DOHH2 (cell line): ENCODE results near the gene POU6F1.
A peak's percentile ranks its signal among the peaks of the same experiment; 100 is the strongest.

Experiments
- H3F3A ChIP-seq: fragments of 200-600 bp; sonication (generic), shearing (Covaris generic); 2 replicates; pipeline ENCODE4 v1.6.0; 2016; ENCODE audit warnings: antibody characterized with exemption, mild to moderate bottlenecking; ENCODE audit not compliant: control insufficient read depth, insufficient read depth
- H3K27ac ChIP-seq: fragments of 200-600 bp; sonication (generic); 2 replicates; pipeline ENCODE4 v1.5.1; 2014; ENCODE audit warnings: low read depth, mild to moderate bottlenecking, low read length, moderate library complexity
- H3K27me3 ChIP-seq: fragments of 200-600 bp; sonication (generic); 2 replicates; pipeline ENCODE4 v1.6.1; 2014; ENCODE audit warnings: mild to moderate bottlenecking, low read length, mixed read lengths; ENCODE audit not compliant: control insufficient read depth
- H3K36me3 ChIP-seq: fragments of 200-600 bp; sonication (generic); 2 replicates; pipeline ENCODE4 v1.6.1; 2014; ENCODE audit warnings: mild to moderate bottlenecking, low read length, moderate library complexity, mixed read lengths; ENCODE audit not compliant: control insufficient read depth
- H3K4me1 ChIP-seq: fragments of 200-600 bp; sonication (generic); 2 replicates; pipeline ENCODE4 v1.6.1; 2014; ENCODE audit warnings: mild to moderate bottlenecking, low read length, mixed read lengths; ENCODE audit not compliant: control insufficient read depth
- H3K4me2 ChIP-seq: fragments of 200-600 bp; sonication (generic); 2 replicates; pipeline ENCODE4 v1.6.0; 2014; ENCODE audit warnings: mild to moderate bottlenecking, low read length, moderate library complexity
- H3K4me3 ChIP-seq: fragments of 200-600 bp; sonication (generic); 2 replicates; pipeline ENCODE4 v1.5.1; 2014; ENCODE audit warnings: mild to moderate bottlenecking, low read length, mixed read lengths
- H3K79me2 ChIP-seq: fragments of 200-600 bp; sonication (generic); 2 replicates; pipeline ENCODE4 v1.6.1; 2014; ENCODE audit warnings: mild to moderate bottlenecking, low read length, mixed read lengths; ENCODE audit not compliant: control insufficient read depth
- H3K9me2 ChIP-seq: fragments of 200-600 bp; sonication (generic); replicated peaks from 2 replicates; pipeline ENCODE4 v1.6.1; 2014; ENCODE audit warnings: mild to moderate bottlenecking, low read length, mixed read lengths; ENCODE audit not compliant: control insufficient read depth
- H3K9me3 ChIP-seq: fragments of 200-600 bp; sonication (generic); 2 replicates; pipeline ENCODE4 v1.6.1; 2014; ENCODE audit warnings: antibody characterized with exemption, low read length, mixed read lengths; ENCODE audit not compliant: control insufficient read depth, insufficient read depth
- H4K20me1 ChIP-seq: fragments of 200-600 bp; sonication (generic); 2 replicates; pipeline ENCODE4 v1.6.0; 2014; ENCODE audit warnings: low read depth, mild to moderate bottlenecking, antibody characterized with exemption, low read length, moderate library complexity; ENCODE audit not compliant: control insufficient read depth, insufficient read depth
- CTCF ChIP-seq: fragments of 200-600 bp; sonication (generic); IDR thresholded peaks from one replicate; pipeline ENCODE4 v1.5.1; 2014; ENCODE audit warnings: antibody characterized with exemption, mild to moderate bottlenecking, low read depth, low read length; ENCODE audit not compliant: poor library complexity, severe bottlenecking
- EZH2phosphoT487 ChIP-seq: fragments of 200-600 bp; sonication (generic); IDR thresholded peaks from 2 replicates; pipeline ENCODE4 v1.6.1; 2017; ENCODE audit warnings: borderline replicate concordance, mild to moderate bottlenecking, antibody characterized with exemption, low read length, moderate library complexity, mixed read lengths

POU6F1 gene

GRCh38 chr12:51238037-51238509, 20.2 kb upstream of the POU6F1 start:
- Histone ChIP-seq H3F3A (peaks cover 2% of the 10 kb centered on the region; the same call in 1 of the 2 replicates), H3K27me3 (no peaks in the 10 kb centered on the region), H3K27ac (peak overlapping the region; percentile 95; the same call in 1 of the 2 replicates), H3K4me3 (peak overlapping the region; percentile 97), H3K9me3 (no peaks in the 10 kb centered on the region), H3K4me1 (peaks cover 15% of the 10 kb centered on the region), H4K20me1 (no peaks in the 10 kb centered on the region), H3K4me2 (peak overlapping the region; percentile 87), H3K9me2 (no peaks in the 10 kb centered on the region), H3K79me2 (peaks cover 26% of the 10 kb centered on the region), H3K36me3 (peaks cover 36% of the 10 kb centered on the region)
- peak; percentile 39 for TF ChIP-seq CTCF
- no peak for TF ChIP-seq EZH2phosphoT487

- no peak overlapping the region for H3K4me3 ChIP-seq
- H3K4me1 ChIP-seq: peaks cover 6% of the 10 kb centered on the region
- TF ChIP-seq CTCF: no peak
- no peak for TF ChIP-seq EZH2phosphoT487
- H3K9me3 ChIP-seq: no peaks in the 10 kb centered on the region
- no peak overlapping the region for H3K4me2 ChIP-seq
- no peaks in the 10 kb centered on the region for H3K27me3 ChIP-seq
- no peaks in the 10 kb centered on the region for H3F3A ChIP-seq
- H3K27ac ChIP-seq: no peak overlapping the region
- peaks cover 3% of the 10 kb centered on the region for H3K36me3 ChIP-seq
- peaks cover 8% of the 10 kb centered on the region for H3K79me2 ChIP-seq
- no peaks in the 10 kb centered on the region for H3K9me2 ChIP-seq
- no peaks in the 10 kb centered on the region for H4K20me1 ChIP-seq
Observed at GRCh38 chr12:51234530-51234929, 16.7 kb upstream of the POU6F1 start.

- H4K20me1 ChIP-seq: no peaks in the 10 kb centered on the region
- no peak overlapping the region for H3K4me2 ChIP-seq
- H3K36me3 ChIP-seq: no peaks in the 10 kb centered on the region
- H3K4me1 ChIP-seq: no peaks in the 10 kb centered on the region
- no peaks in the 10 kb centered on the region for H3K27me3 ChIP-seq
- no peak for TF ChIP-seq CTCF
- no peak for TF ChIP-seq EZH2phosphoT487
- no peak overlapping the region for H3K27ac ChIP-seq
- no peak overlapping the region for H3K4me3 ChIP-seq
- H3K9me2 ChIP-seq: no peaks in the 10 kb centered on the region
- no peaks in the 10 kb centered on the region for H3K79me2 ChIP-seq
- H3K9me3 ChIP-seq: no peaks in the 10 kb centered on the region
- no peaks in the 10 kb centered on the region for H3F3A ChIP-seq
Observed at GRCh38 chr12:51232642-51233041, 14.8 kb upstream of the POU6F1 start.
